OCI-LY3 (cell line): ENCODE data around the gene SLC22A15.

Source experiments
- H2AFZ ChIP-seq: fragments of 200-600, 300-600 bp; shearing (Covaris generic); 2 replicates; pipeline ENCODE4 v1.6.0; 2014; ENCODE audit warnings: antibody characterized with exemption, low read depth, low read length
- H3K27ac ChIP-seq: fragments of 200-600, 300-600 bp; sonication (generic); 2 replicates; pipeline ENCODE4 v1.5.1; 2014; ENCODE audit warnings: mild to moderate bottlenecking, low read length, moderate library complexity, mixed read lengths
- H3K27me3 ChIP-seq: fragments of 200-600, 300-600 bp; sonication (generic); 2 replicates; pipeline ENCODE4 v1.6.1; 2014; ENCODE audit warnings: low read depth, low read length, mixed read lengths
- H3K36me3 ChIP-seq: fragments of 200-600, 300-600 bp; sonication (generic); replicated peaks from 2 replicates; pipeline ENCODE3; 2014; ENCODE audit warnings: low read depth, low read length, mixed read lengths
- H3K4me1 ChIP-seq: fragments of 300-600, 200-600 bp; sonication (generic); 2 replicates; pipeline ENCODE4 v1.6.1; 2014; ENCODE audit warnings: low read length, mixed read lengths
- H3K4me2 ChIP-seq: fragments of 200-600, 300-600 bp; sonication (generic); 2 replicates; pipeline ENCODE4 v1.6.1; 2014; ENCODE audit warnings: low read length, mixed read lengths
- H3K4me3 ChIP-seq: fragments of 300-600, 200-600 bp; sonication (generic); 2 replicates; pipeline ENCODE4 v1.5.1; 2014; ENCODE audit warnings: antibody characterized with exemption, mild to moderate bottlenecking, low read length, moderate library complexity
- H3K79me2 ChIP-seq: fragments of 300-600, 200-600 bp; shearing (Covaris generic); 2 replicates; pipeline ENCODE4 v1.6.1; 2014; ENCODE audit warnings: mild to moderate bottlenecking, low read length, mixed read lengths
- H3K9ac ChIP-seq: fragments of 300-600, 200-600 bp; shearing (Covaris generic); 2 replicates; pipeline ENCODE4 v1.6.0; 2014; ENCODE audit warnings: mild to moderate bottlenecking, low read length, moderate library complexity
- H3K9me3 ChIP-seq: fragments of 200-600, 300-600 bp; shearing (Covaris generic); 2 replicates; pipeline ENCODE4 v1.6.1; 2014; ENCODE audit warnings: low read length, mixed read lengths; ENCODE audit not compliant: insufficient read depth
- H4K20me1 ChIP-seq: fragments of 200-600, 300-600 bp; sonication (generic); 2 replicates; pipeline ENCODE4 v1.6.1; 2016; ENCODE audit warnings: low read length, mixed read lengths; ENCODE audit not compliant: insufficient read depth
- EZH2phosphoT487 ChIP-seq: fragments of 200-600 bp; shearing (Covaris generic); IDR thresholded peaks from 2 replicates; pipeline ENCODE4 v1.6.1; 2018; ENCODE audit warnings: antibody characterized with exemption, mixed run types, low read depth
- TF ChIP-seq, protein P1 (sequence below): fragments of 200-600, 300-600 bp; sonication (generic); IDR thresholded peaks from 2 replicates; pipeline ENCODE4 v1.5.1; 2014; ENCODE audit warnings: antibody characterized with exemption, low read length, low read depth

Gene SLC22A15

DNA sequence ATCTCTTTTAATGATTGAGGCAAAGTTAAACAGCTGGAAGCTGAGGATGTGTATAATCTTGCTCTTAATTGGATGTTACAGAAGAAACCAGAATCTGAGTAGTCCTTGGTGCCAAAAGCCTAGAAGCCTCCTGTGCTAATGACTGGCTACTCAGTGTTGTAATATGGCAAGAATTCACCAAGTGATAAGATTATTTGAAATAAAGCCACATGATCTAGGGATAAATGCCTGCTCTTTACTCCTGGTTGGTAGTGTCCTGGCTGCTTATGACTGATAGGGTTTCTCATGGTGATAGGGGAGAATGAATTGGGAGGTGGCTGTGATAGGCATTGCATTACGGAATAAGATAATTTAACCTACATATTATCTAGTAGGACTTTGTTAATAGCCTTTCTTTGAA, 121.3 kb downstream of the SLC22A15 start:
- H3K4me2 ChIP-seq, result no peak overlapping the region
- H2AFZ ChIP-seq, result no peak overlapping the region
- H3K79me2 ChIP-seq, result no peaks in the 10 kb centered on the region
- no peak overlapping the region for H3K9ac ChIP-seq
- H3K27ac ChIP-seq, result no peak overlapping the region
- TF ChIP-seq, protein P1, sequence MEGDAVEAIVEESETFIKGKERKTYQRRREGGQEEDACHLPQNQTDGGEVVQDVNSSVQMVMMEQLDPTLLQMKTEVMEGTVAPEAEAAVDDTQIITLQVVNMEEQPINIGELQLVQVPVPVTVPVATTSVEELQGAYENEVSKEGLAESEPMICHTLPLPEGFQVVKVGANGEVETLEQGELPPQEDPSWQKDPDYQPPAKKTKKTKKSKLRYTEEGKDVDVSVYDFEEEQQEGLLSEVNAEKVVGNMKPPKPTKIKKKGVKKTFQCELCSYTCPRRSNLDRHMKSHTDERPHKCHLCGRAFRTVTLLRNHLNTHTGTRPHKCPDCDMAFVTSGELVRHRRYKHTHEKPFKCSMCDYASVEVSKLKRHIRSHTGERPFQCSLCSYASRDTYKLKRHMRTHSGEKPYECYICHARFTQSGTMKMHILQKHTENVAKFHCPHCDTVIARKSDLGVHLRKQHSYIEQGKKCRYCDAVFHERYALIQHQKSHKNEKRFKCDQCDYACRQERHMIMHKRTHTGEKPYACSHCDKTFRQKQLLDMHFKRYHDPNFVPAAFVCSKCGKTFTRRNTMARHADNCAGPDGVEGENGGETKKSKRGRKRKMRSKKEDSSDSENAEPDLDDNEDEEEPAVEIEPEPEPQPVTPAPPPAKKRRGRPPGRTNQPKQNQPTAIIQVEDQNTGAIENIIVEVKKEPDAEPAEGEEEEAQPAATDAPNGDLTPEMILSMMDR, result no peak
- TF ChIP-seq EZH2phosphoT487, result no peak
- H3K36me3 ChIP-seq, result no peaks in the 10 kb centered on the region
- no peak overlapping the region for H3K4me3 ChIP-seq
- no peaks in the 10 kb centered on the region for H3K4me1 ChIP-seq
- H4K20me1 ChIP-seq, result no peaks in the 10 kb centered on the region
- no peaks in the 10 kb centered on the region for H3K9me3 ChIP-seq
- no peaks in the 10 kb centered on the region for H3K27me3 ChIP-seq

DNA sequence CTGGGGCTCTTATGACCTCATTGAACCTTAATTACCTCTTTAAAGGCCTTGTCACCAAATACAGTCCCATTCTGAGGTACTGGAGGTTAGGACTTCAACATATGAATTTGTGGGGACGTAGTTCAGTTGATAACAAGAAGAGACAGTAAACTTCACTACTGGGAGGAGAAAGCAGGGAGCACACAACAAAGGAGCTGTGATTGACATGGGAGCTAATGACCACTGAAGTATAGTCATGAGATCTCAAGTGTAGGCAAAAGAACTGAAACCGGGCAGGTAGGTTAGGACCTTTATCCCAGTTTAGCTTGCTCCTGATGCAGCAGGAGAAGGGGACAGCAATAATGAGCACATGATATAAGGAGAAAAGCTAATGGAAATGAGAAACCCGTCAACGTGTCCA, 123.1 kb downstream of the SLC22A15 start:
- no peaks in the 10 kb centered on the region for H3K9me3 ChIP-seq
- no peaks in the 10 kb centered on the region for H3K27me3 ChIP-seq
- no peak overlapping the region for H3K27ac ChIP-seq
- H3K4me2 ChIP-seq, result no peak overlapping the region
- H3K4me3 ChIP-seq, result no peak overlapping the region
- H3K36me3 ChIP-seq, result no peaks in the 10 kb centered on the region
- no peak overlapping the region for H2AFZ ChIP-seq
- TF ChIP-seq, protein P1, result no peak
- TF ChIP-seq EZH2phosphoT487, result no peak
- H3K79me2 ChIP-seq, result no peaks in the 10 kb centered on the region
- no peak overlapping the region for H3K9ac ChIP-seq
- H4K20me1 ChIP-seq, result no peaks in the 10 kb centered on the region
- H3K4me1 ChIP-seq, result no peaks in the 10 kb centered on the region

DNA sequence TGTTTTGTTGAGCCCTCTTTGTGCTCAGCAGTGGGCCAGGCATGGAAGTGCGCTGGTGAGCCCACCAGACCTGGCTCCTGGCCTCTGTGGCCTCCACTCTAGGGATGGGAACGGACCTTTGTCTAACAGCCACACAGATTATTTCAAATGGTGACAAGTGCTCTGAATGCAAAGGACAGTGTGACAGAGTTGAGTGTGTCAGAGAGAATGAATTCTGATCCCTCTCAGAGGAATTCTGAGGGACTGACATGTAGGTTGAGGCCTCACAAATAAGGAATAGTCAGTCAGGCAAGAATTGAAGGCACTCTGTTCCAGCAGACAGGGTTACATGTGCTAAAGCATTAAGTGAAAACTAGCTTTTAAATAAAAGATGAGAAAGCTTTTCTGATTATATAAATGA, 123.6 kb downstream of the SLC22A15 start:
- no peaks in the 10 kb centered on the region for H3K79me2 ChIP-seq
- no peaks in the 10 kb centered on the region for H3K4me1 ChIP-seq
- H3K9ac ChIP-seq, result no peak overlapping the region
- no peak overlapping the region for H3K4me3 ChIP-seq
- no peak for TF ChIP-seq EZH2phosphoT487
- TF ChIP-seq, protein P1, result no peak
- H3K36me3 ChIP-seq, result no peaks in the 10 kb centered on the region
- no peaks in the 10 kb centered on the region for H4K20me1 ChIP-seq
- H2AFZ ChIP-seq, result no peak overlapping the region
- no peak overlapping the region for H3K4me2 ChIP-seq
- no peak overlapping the region for H3K27ac ChIP-seq
- H3K9me3 ChIP-seq, result no peaks in the 10 kb centered on the region
- no peaks in the 10 kb centered on the region for H3K27me3 ChIP-seq

DNA sequence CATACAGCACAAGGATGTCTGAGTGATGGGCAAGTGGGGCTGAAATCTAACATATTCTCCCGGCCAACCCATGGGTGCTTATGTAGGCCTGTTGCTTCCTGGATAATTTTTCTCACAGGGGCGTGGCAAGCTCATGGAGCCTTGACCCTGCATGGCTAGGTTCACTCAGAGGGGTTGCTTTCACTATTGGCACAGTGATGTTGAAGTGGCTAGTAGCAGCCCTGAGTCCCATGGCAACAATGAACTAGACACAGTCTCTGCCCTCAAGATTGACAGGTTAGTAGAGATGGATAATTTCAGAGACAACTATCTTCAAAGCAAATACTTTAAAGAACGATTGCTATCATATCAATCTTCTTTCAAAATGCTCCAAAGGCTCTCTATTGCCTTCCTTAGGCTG, 128.4 kb downstream of the SLC22A15 start:
- Histone ChIP-seq H3K79me2 (no peaks in the 10 kb centered on the region), H3K4me2 (no peak overlapping the region), H3K36me3 (no peaks in the 10 kb centered on the region), H4K20me1 (no peaks in the 10 kb centered on the region), H3K27ac (no peak overlapping the region), H3K4me3 (no peak overlapping the region), H3K9me3 (no peaks in the 10 kb centered on the region), H3K27me3 (no peaks in the 10 kb centered on the region), H3K4me1 (peaks cover 3% of the 10 kb centered on the region), H2AFZ (no peak overlapping the region), H3K9ac (no peak overlapping the region)
- TF ChIP-seq, protein P1, result no peak
- no peak for TF ChIP-seq EZH2phosphoT487
